NB4 (cell line): Measurements from ENCODE around the gene UNC45A.

Source experiments
- DNase-seq: peaks from one replicate; pipeline ENCODE4 v3.0.0; 2010; ENCODE audit warnings: low read depth
- H3K4me3 ChIP-seq: one replicate; pipeline ENCODE4 v1.5.1; 2011; ENCODE audit warnings: mild to moderate bottlenecking, low read depth, low read length, moderate library complexity
- MAX ChIP-seq: IDR thresholded peaks from 2 replicates; pipeline ENCODE4 v1.6.1; 2011; ENCODE audit warnings: low read depth, low read length
- MYC ChIP-seq: IDR thresholded peaks from 2 replicates; pipeline ENCODE4 v1.6.1; 2011; ENCODE audit warnings: low read depth, low read length
- POLR2A ChIP-seq: IDR thresholded peaks from 2 replicates; pipeline ENCODE4 v1.6.1; 2011; ENCODE audit warnings: mild to moderate bottlenecking; ENCODE audit not compliant: insufficient read length; ENCODE audit errors: extremely low read depth
- TF ChIP-seq, protein P1 (sequence below): IDR thresholded peaks from one replicate; pipeline ENCODE4 v1.5.1; 2012; ENCODE audit warnings: low read depth, low read length

The UNC45A gene

GRCh38 chr15:90889736-90890456 lies 45.2 kb upstream of the UNC45A start:
- H3K4me3 ChIP-seq = no peak overlapping the region
- TF ChIP-seq POLR2A = no peak
- TF ChIP-seq, protein P1, sequence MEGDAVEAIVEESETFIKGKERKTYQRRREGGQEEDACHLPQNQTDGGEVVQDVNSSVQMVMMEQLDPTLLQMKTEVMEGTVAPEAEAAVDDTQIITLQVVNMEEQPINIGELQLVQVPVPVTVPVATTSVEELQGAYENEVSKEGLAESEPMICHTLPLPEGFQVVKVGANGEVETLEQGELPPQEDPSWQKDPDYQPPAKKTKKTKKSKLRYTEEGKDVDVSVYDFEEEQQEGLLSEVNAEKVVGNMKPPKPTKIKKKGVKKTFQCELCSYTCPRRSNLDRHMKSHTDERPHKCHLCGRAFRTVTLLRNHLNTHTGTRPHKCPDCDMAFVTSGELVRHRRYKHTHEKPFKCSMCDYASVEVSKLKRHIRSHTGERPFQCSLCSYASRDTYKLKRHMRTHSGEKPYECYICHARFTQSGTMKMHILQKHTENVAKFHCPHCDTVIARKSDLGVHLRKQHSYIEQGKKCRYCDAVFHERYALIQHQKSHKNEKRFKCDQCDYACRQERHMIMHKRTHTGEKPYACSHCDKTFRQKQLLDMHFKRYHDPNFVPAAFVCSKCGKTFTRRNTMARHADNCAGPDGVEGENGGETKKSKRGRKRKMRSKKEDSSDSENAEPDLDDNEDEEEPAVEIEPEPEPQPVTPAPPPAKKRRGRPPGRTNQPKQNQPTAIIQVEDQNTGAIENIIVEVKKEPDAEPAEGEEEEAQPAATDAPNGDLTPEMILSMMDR = no peak
- no peak for TF ChIP-seq MYC
- no peak for TF ChIP-seq MAX
- no peak for DNase-seq

GRCh38 chr15:90890839-90891238 lies 44.2 kb upstream of the UNC45A start:
- DNase-seq = no peak
- H3K4me3 ChIP-seq = no peak overlapping the region
- TF ChIP-seq MYC (no peak), MAX (no peak), POLR2A (no peak)
- TF ChIP-seq, protein P1 = no peak

DNA sequence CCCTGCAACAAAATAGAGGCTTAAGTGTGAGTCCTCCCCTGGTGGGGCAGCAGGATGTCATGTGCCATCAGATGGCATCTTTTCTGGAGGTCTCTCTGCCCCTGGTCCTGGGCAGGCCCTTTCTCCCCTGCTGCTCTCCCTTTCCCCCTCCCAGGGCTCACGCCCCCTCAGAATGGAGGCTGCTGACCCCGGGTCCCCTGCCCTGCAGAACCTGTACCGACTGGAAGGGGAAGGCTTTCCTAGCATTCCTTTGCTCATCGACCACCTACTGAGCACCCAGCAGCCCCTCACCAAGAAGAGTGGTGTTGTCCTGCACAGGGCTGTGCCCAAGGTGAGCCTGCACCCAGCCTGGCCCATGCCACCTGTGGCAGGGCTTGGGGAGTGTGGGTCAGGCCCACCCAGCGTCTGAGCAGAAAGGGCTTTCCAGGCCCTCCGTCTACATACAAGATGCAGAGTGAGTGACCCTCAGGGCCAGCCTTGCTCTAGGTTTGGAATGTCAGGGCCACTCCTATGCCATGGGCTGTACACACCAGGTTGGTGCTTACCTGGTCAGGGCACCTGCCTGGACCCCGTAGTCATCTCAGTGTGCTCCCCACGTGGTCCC lies 43.6 kb upstream of the UNC45A start:
- TF ChIP-seq POLR2A (no peak), MYC (no peak), MAX (no peak)
- TF ChIP-seq, protein P1 = no peak
- H3K4me3 ChIP-seq = no peak overlapping the region
- DNase-seq = no peak

GRCh38 chr15:90892023-90892422 lies 43.1 kb upstream of the UNC45A start:
- TF ChIP-seq MYC = no peak
- TF ChIP-seq, protein P1 = no peak
- no peak for TF ChIP-seq POLR2A
- no peak for TF ChIP-seq MAX
- DNase-seq = no peak
- no peak overlapping the region for H3K4me3 ChIP-seq

- DNase-seq = no peak
- TF ChIP-seq MAX (no peak), POLR2A (no peak), MYC (no peak)
- TF ChIP-seq, protein P1 = no peak
- H3K4me3 ChIP-seq = no peak overlapping the region
These were observed 42.4 kb upstream of the UNC45A start for GRCh38 chr15:90892498-90893174.
